ENCODE data around the gene TTC7B.

TTC7B gene

GRCh38 chr14:90534091-90534837 is 282.0 kb downstream of the TTC7B start:
- Histone ChIP-seq H3K9me3 (ENCODE audit: insufficient read depth, low read length) (no peaks in the 10 kb centered on the region), H3K27ac (ENCODE audit: low read depth, low read length) (no peak overlapping the region), H3K9ac (ENCODE audit: low read length) (no peak overlapping the region)

GRCh38 chr14:90533591-90534021 is 282.6 kb downstream of the TTC7B start:
- no peak overlapping the region for H3K4me2 ChIP-seq (ENCODE audit: low read depth, low read length, poor library complexity, severe bottlenecking)
- H3K9me3 ChIP-seq (ENCODE audit: insufficient read depth, low read length) = no peaks in the 10 kb centered on the region
- no peak overlapping the region for H3K4me3 ChIP-seq (ENCODE audit: insufficient read depth, low read length, poor library complexity, severe bottlenecking)
- no peaks in the 10 kb centered on the region for H3F3A ChIP-seq (ENCODE audit: insufficient read depth)
- H4K20me1 ChIP-seq (ENCODE audit: low read depth, low read length) = no peaks in the 10 kb centered on the region
- no peaks in the 10 kb centered on the region for H3K9me2 ChIP-seq (replicated peaks; ENCODE audit: insufficient read depth, low read length)
- no peak overlapping the region for H3K9ac ChIP-seq (ENCODE audit: low read length)
- no peak overlapping the region for H2AFZ ChIP-seq (ENCODE audit: low read depth, low read length, severe bottlenecking)
- TF ChIP-seq CTCF (IDR thresholded peaks at IDR 0.05; ENCODE audit: insufficient read depth, low read length, poor library complexity, severe bottlenecking) (no peak), EZH2phosphoT487 (conservative IDR thresholded peaks at IDR 0.05; ENCODE audit: low read length) (no peak)
- H3K36me3 ChIP-seq (ENCODE audit: low read length) = no peaks in the 10 kb centered on the region
- no peaks in the 10 kb centered on the region for H3K27me3 ChIP-seq (ENCODE audit: low read length)
- H3K27ac ChIP-seq (ENCODE audit: low read depth, low read length) = no peak overlapping the region
- H3K79me2 ChIP-seq (ENCODE audit: insufficient read depth, low read length) = no peaks in the 10 kb centered on the region

More at GRCh38 chr14:90534091-90534837, 282.0 kb downstream of the TTC7B start:
- no peak overlapping the region for H3K4me2 ChIP-seq (ENCODE audit: low read depth, low read length, poor library complexity, severe bottlenecking)
- no peak for TF ChIP-seq CTCF (IDR thresholded peaks at IDR 0.05; ENCODE audit: insufficient read depth, low read length, poor library complexity, severe bottlenecking)
- no peak for TF ChIP-seq EZH2phosphoT487 (conservative IDR thresholded peaks at IDR 0.05; ENCODE audit: low read length)
- H3K4me3 ChIP-seq (ENCODE audit: insufficient read depth, low read length, poor library complexity, severe bottlenecking) = no peak overlapping the region
- no peaks in the 10 kb centered on the region for H3K9me2 ChIP-seq (replicated peaks; ENCODE audit: insufficient read depth, low read length)
- H3K36me3 ChIP-seq (ENCODE audit: low read length) = no peaks in the 10 kb centered on the region
- H3F3A ChIP-seq (ENCODE audit: insufficient read depth) = no peaks in the 10 kb centered on the region
- H2AFZ ChIP-seq (ENCODE audit: low read depth, low read length, severe bottlenecking) = no peak overlapping the region
- H4K20me1 ChIP-seq (ENCODE audit: low read depth, low read length) = no peaks in the 10 kb centered on the region
- no peaks in the 10 kb centered on the region for H3K27me3 ChIP-seq (ENCODE audit: low read length)
- no peaks in the 10 kb centered on the region for H3K79me2 ChIP-seq (ENCODE audit: insufficient read depth, low read length)

- Histone ChIP-seq H3K79me2 (ENCODE audit: insufficient read depth, low read length) (no peaks in the 10 kb centered on the region), H3F3A (ENCODE audit: insufficient read depth) (no peaks in the 10 kb centered on the region), H4K20me1 (ENCODE audit: low read depth, low read length) (no peaks in the 10 kb centered on the region), H3K36me3 (ENCODE audit: low read length) (no peaks in the 10 kb centered on the region), H2AFZ (ENCODE audit: low read depth, low read length, severe bottlenecking) (no peak overlapping the region), H3K27ac (ENCODE audit: low read depth, low read length) (no peak overlapping the region), H3K9me3 (ENCODE audit: insufficient read depth, low read length) (no peaks in the 10 kb centered on the region), H3K27me3 (ENCODE audit: low read length) (no peaks in the 10 kb centered on the region), H3K4me2 (ENCODE audit: low read depth, low read length, poor library complexity, severe bottlenecking) (no peak overlapping the region), H3K4me3 (ENCODE audit: insufficient read depth, low read length, poor library complexity, severe bottlenecking) (no peak overlapping the region), H3K9ac (ENCODE audit: low read length) (no peak overlapping the region), H3K9me2 (replicated peaks; ENCODE audit: insufficient read depth, low read length) (no peaks in the 10 kb centered on the region)
- TF ChIP-seq CTCF (IDR thresholded peaks at IDR 0.05; ENCODE audit: insufficient read depth, low read length, poor library complexity, severe bottlenecking) (no peak), EZH2phosphoT487 (conservative IDR thresholded peaks at IDR 0.05; ENCODE audit: low read length) (no peak)
Measured at GRCh38 chr14:90532826-90533525, 283.3 kb downstream of the TTC7B start.

All from SU-DHL-6 (cell line).